VCaP (cell line): ENCODE data around the gene POC5.

Experiments used
- H3K27ac ChIP-seq: fragments of 450-650 bp; 2 replicates; pipeline ENCODE4 v1.5.1; 2017
- TF ChIP-seq, protein P1 (sequence below): fragments of 450-650 bp; conservative IDR thresholded peaks from 2 replicates; pipeline ENCODE4 v1.5.1; 2017; ENCODE audit warnings: mild to moderate bottlenecking, moderate library complexity

The POC5 gene

DNA sequence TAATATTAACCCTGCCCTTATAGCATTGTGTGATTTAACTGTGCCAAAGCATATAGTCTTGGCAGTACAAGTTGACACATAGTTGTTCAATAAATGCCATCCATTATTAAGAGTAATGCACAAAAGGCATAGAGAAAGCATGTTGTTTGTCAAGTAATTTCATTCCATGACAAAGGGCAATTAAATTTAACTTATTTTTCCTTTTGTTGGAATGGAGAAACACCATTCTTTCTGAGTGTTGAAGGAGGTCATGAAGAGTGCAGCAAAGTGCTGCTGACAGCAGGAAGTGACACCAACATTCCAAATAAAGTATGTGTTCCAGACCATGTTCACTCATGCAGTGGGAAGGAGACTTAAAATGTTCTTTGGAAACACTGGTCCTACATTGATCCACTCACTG lies 76.8 kb downstream of the POC5 start:
- H3K27ac ChIP-seq, result no peak overlapping the region
- TF ChIP-seq, protein P1, sequence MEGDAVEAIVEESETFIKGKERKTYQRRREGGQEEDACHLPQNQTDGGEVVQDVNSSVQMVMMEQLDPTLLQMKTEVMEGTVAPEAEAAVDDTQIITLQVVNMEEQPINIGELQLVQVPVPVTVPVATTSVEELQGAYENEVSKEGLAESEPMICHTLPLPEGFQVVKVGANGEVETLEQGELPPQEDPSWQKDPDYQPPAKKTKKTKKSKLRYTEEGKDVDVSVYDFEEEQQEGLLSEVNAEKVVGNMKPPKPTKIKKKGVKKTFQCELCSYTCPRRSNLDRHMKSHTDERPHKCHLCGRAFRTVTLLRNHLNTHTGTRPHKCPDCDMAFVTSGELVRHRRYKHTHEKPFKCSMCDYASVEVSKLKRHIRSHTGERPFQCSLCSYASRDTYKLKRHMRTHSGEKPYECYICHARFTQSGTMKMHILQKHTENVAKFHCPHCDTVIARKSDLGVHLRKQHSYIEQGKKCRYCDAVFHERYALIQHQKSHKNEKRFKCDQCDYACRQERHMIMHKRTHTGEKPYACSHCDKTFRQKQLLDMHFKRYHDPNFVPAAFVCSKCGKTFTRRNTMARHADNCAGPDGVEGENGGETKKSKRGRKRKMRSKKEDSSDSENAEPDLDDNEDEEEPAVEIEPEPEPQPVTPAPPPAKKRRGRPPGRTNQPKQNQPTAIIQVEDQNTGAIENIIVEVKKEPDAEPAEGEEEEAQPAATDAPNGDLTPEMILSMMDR, result no peak

DNA sequence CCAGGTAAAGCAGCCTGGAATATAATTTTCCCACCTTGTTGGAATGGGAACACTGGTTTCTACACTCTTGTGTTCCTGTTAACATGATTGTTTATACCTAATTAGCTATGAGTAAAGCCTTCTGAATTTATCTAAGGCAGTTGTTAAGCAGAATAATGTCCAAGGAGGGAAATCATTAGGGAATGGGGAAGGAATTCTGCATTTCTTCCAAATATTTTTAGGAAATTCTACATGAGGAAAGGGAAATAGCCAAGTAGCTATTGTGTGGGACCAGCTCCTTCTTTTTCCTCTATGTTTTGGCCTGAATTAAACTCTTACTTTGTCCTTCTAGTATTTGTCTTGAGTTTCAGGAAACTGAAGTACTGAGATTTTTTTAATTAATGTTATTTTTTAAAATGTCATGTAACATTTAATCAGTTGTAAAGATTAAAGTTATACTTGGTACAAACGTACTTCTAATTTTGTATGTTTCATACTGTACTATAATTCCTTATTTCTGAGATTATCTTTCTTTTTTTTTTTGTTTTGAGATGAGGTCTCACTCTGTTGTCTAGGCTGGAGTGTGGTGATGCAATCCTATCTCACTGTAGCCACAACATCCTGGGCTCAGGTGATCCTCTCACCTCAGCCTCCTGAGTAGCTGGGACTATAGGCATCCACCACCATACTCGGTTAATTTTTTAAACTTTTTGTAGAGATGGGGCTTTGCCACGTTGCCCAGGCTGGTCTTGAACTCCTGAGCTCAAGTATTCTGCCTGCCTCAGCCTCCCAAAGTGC lies 77.5 kb downstream of the POC5 start:
- TF ChIP-seq, protein P1, result no peak
- H3K27ac ChIP-seq, result no peak overlapping the region

DNA sequence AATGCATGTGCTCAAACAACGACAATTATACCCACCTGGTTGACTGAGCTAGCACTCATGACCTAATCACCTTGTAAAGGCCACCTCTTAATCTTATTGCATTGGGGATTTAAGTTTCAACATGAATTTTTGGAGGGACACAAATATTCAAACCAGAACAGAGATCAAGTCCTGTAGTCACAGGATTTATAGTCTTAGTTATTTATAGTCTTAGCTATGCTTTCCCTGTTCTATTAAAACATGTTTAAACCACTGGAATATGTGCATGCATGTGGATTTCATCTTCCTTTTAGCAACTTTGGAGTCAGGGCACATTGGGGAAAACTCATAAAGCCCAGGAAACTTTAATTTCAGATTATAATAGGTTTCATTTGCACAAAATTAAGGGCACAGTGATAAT lies 79.3 kb downstream of the POC5 start:
- TF ChIP-seq, protein P1, result no peak
- H3K27ac ChIP-seq, result no peak overlapping the region

DNA sequence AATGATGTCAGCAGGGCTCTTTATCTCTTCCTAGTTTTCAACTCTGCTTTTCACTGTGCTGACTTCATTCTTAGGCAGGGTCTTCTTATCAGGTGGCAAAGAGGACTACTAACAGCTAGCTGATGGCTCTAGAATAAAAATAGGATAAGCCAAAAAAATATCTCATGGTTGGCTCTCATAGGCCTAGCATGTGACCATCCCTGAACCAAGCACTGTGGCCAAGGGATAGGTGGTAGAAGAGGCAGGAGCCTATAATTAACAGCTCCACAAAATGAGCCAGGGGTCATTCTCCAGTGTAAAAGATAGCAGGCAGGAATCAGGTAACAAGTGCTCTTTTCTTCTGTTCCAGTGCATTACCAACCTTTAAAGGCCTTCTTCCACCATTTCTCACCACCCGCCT lies 84.9 kb downstream of the POC5 start:
- no peak overlapping the region for H3K27ac ChIP-seq
- TF ChIP-seq, protein P1, result no peak

DNA sequence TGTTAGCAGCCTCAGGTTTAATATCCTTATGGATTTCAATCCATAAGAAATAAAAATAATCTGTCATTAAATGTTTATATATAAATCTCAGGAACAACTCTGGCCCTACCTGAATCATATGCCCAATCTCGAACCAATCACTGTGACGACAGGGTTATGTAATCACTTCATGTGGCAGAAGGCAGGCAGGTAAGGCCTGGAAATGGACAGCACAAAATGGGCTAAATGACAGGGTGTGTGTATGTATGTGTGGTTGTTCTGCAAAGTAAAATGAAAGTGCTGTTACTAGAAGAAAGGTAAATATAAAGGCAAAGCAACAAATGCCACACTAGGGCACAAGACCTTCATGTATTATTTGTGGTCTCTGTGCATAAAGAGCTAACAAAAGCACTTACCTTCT lies 86.4 kb downstream of the POC5 start:
- no peak overlapping the region for H3K27ac ChIP-seq
- TF ChIP-seq, protein P1, result no peak

DNA sequence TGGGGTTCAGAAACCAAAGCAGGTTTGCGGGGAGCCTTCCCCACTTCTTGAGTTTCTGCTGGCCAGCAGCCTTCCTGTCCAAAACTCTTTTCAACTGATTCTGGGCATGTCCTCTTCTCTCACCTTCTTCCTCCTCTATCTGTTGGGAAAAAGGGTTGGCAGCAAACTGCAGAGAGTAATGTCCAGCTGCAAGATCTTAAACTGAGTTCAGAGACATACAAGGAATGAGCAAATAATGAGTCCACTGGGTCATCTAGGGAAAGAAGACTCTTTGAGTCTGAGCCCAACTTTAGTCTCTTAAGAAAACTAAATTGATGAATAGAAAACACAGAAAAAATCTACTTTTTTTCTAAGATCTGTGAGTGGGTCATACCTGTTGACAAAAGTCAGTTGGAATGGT lies 89.4 kb downstream of the POC5 start:
- no peak overlapping the region for H3K27ac ChIP-seq
- TF ChIP-seq, protein P1, result no peak

DNA sequence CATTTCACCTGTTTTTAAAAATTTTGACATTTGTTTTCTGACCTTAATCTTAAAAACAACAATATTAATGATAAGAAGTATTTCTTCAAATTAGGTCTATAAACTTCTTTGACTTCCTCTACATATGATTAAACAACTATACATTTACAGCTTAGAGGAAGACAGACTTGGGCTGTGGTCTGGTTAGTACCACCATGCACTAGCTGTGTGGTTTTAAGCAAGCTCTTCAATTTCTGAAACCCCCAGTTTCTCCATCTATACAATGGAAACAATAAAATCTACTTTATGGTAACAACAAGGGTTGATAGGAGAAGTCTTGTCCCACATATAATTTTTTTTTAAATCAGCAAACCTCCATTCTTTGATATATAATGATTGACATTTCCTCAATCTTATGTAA lies 90.3 kb downstream of the POC5 start:
- no peak overlapping the region for H3K27ac ChIP-seq
- TF ChIP-seq, protein P1, result no peak
